ENCODE results near the gene NR1H4.

DNA sequence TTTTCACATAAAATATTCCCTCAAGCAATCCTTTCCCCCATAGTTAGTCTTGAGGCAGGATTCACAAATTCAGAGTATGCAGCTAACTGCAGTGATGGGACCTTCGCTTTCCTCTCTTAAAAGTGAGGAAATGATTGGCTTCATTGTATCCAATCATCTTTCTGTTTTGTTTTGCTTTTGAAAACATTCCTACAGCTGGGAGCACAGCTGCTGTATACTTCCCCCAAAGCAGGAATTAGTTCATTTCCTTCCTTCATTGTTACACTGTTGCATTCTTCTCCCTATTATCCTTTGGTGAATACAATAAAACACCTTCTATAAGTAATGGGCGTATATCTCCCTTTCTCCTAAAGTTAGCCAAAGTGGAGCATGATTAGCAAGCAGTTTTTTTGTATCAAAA is 90.4 kb downstream of the NR1H4 start:
- TF ChIP-seq, protein P1, sequence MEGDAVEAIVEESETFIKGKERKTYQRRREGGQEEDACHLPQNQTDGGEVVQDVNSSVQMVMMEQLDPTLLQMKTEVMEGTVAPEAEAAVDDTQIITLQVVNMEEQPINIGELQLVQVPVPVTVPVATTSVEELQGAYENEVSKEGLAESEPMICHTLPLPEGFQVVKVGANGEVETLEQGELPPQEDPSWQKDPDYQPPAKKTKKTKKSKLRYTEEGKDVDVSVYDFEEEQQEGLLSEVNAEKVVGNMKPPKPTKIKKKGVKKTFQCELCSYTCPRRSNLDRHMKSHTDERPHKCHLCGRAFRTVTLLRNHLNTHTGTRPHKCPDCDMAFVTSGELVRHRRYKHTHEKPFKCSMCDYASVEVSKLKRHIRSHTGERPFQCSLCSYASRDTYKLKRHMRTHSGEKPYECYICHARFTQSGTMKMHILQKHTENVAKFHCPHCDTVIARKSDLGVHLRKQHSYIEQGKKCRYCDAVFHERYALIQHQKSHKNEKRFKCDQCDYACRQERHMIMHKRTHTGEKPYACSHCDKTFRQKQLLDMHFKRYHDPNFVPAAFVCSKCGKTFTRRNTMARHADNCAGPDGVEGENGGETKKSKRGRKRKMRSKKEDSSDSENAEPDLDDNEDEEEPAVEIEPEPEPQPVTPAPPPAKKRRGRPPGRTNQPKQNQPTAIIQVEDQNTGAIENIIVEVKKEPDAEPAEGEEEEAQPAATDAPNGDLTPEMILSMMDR (IDR thresholded peaks at IDR 0.05; ENCODE audit: insufficient read depth, low read depth, low read length): no peak
- no peak for TF ChIP-seq EZH2 (IDR thresholded peaks at IDR 0.05; ENCODE audit: insufficient read depth, low read length)

Data from astrocyte (in vitro differentiated cells and primary cell).